Measurements from ENCODE around the gene MPRIP.
"Not testable (repeated sequence)": the region's sequence is repeated elsewhere in the genome, so short reads cannot be mapped to it uniquely, and the experiment has no call there.

Gene MPRIP

GRCh38 chr17:17128476-17129075 lies 86.3 kb downstream of the MPRIP start:
- no peak for DNase-seq

GRCh38 chr17:17129466-17129865 lies 87.2 kb downstream of the MPRIP start:
- no peak for DNase-seq

- DNase-seq = no peak
Measured at GRCh38 chr17:17130077-17130844, 88.0 kb downstream of the MPRIP start.

GRCh38 chr17:17131839-17132238 lies 89.6 kb downstream of the MPRIP start:
- DNase-seq = no peak

GRCh38 chr17:17132746-17133145 lies 90.5 kb downstream of the MPRIP start:
- no peak for DNase-seq

- no peak for DNase-seq
Measured at GRCh38 chr17:17134051-17134956, 92.0 kb downstream of the MPRIP start.

- DNase-seq = no peak
Measured at GRCh38 chr17:17134957-17135333, 92.7 kb downstream of the MPRIP start.

GRCh38 chr17:17136221-17136620 lies 94.0 kb downstream of the MPRIP start:
- DNase-seq = not testable (repeated sequence)

GRCh38 chr17:17137731-17138585 lies 95.7 kb downstream of the MPRIP start:
- DNase-seq = no peak

- no peak for DNase-seq
Measured at GRCh38 chr17:17139972-17140589, 97.8 kb downstream of the MPRIP start.

GRCh38 chr17:17140590-17140980 lies 98.3 kb downstream of the MPRIP start:
- DNase-seq = no peak

GRCh38 chr17:17141279-17141678 lies 99.0 kb downstream of the MPRIP start:
- no peak for DNase-seq

- no peak for DNase-seq
Measured at GRCh38 chr17:17141860-17142552, 99.7 kb downstream of the MPRIP start.

GRCh38 chr17:17142556-17142955 lies 100.3 kb downstream of the MPRIP start:
- DNase-seq = no peak

GRCh38 chr17:17143501-17143900 lies 101.2 kb downstream of the MPRIP start:
- no peak for DNase-seq

- no peak for DNase-seq
Measured at GRCh38 chr17:17144061-17144460, 101.8 kb downstream of the MPRIP start.

- no peak for DNase-seq
Measured at GRCh38 chr17:17144916-17145665, 102.8 kb downstream of the MPRIP start.

- DNase-seq = no peak
Measured at GRCh38 chr17:17146786-17147406, 104.6 kb downstream of the MPRIP start.

GRCh38 chr17:17147821-17148220 lies 105.6 kb downstream of the MPRIP start:
- DNase-seq = no peak

Measured in right kidney (tissue), 1 donor.